Measurements from ENCODE around the gene SLC34A3.

The SLC34A3 gene

DNA sequence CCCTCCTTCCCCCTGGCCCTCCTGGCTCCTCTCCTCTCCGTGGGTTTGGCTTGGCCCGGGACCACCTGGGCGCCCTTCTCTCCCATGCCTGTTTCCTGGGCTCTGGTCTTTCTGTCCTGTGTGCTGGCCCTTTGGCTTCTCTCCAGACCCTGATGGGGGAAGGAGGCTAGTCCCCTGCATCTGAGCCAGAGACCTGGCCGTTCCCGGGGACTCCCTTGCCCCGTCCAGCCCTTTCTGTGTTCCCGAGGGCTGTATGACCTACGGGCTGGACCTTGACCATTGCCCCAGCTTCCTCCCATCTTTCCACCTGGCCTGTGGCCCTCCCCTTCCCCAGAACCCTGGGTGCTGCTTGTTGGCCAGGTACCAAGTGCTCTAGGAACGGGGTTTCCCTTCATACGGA, 32.8 kb downstream of the SLC34A3 start:
- DNase-seq: no peak

DNA sequence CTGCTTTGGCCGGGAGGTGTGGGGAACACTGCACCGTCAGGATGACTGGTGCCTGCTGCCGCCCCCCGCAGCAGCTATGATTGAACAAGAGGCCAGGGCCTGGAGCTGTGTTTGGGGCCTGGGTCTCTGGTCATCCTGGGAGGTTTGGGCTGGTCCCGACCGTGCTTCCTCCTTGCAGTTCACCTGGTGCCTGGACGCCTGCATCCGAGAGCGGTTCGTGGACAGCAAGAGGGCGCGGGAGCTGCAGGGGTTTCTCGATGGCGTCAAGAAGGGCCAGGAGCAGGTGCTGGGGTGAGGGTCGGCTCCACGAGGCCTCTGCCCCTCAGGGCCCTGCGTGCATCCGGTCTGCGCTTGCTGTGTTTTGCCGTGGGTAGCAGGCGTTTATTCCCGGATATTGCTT, 33.4 kb downstream of the SLC34A3 start:
- no peak for DNase-seq

GRCh38 chr9:137265496-137266161, 34.9 kb downstream of the SLC34A3 start:
- no peak for DNase-seq

- DNase-seq: no peak
Measured at GRCh38 chr9:137266162-137266527, 35.4 kb downstream of the SLC34A3 start.

DNA sequence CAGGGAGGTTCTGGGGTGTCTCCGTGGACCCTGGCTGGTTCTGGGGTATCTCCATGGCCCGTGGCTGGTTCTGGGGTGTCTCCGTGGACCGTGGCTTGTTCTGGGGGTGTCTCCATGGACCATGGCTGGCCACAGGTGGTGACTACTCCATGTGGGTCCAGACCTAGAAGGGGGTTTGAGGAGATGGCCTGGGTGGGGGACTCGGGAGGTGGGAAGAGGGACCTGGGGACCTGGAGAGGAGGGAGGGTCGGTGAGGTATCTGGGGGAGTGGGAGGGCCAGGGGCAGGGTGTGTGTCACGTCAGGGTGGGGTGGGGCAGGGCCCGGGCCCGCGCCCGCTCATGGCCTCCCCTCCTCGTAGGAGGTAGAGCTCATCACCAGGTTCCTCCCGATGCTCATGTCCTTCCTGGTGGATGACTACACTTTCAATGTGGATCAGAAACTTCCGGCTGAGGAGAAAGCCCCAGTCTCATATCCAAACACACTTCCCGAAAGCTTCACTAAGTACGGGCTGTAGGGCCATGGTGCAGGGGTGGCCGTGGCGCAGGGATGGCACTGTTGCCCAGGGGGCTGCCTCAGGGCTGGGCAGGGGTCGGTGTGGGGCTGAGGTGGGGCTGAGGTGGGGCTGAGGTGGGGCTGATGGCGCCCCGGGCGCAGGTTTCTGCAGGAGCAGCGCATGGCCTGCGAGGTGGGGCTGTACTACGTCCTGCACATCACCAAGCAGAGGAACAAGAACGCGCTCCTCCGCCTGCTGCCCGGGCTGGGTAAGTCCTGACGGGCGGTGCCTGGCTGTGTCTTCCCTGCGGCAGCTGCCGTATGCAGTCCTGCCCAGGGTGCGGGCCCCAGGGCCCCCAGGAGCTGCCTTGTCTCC, 36.1 kb downstream of the SLC34A3 start:
- DNase-seq: no peak

DNA sequence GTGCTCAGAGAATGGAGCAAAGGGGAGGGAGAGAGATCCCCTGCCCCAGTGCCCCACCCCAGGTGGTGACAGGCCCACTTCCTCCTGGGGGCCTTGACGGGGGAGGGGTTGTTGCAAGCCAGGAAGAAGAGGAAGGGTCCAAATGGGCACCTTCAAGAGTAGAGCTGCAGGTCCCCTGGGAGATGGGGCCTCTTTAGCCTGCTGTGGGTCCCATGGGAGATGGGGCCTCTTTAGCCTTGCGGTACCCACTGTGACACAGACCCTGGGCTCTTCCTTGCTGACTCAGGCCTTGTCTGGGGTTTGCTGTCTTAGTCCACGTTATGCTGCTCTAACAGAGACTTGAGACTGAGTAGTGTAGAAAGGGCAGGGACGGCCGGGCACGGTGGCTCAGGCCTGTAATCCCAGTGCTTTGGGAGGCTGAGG, 37.2 kb downstream of the SLC34A3 start:
- no peak for DNase-seq

GRCh38 chr9:137268538-137269201, 38.0 kb downstream of the SLC34A3 start:
- DNase-seq: no peak

DNA sequence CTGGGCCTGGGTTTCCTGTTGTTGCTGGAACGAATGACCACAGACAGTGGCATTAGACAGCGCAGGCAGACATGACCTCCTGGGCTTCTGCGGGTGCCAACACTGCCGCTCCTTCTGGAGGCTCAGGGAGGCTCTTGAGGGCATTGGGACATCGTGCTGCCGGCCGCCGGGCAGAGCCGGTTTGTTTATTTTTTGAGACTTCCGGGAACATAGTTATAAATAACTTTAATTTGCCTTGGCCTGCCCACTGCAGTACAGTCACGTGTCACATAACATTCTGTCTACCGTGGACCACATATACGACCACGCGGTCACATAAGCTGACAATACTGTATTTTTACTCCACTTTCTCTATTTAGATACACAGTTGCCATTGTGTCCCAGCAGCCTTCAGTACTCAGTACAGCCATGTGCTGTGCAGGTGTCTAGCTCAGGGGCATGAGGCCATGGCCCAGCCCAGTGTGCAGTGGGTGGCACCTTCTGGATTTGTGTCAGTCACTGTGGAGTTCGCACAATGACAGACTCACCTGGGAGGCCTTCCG, 38.6 kb downstream of the SLC34A3 start:
- DNase-seq: no peak

- peak; percentile 23 for DNase-seq
Measured at GRCh38 chr9:137270929-137271695, 40.4 kb downstream of the SLC34A3 start.

GRCh38 chr9:137271696-137272076, 41.0 kb downstream of the SLC34A3 start:
- no peak for DNase-seq

DNA sequence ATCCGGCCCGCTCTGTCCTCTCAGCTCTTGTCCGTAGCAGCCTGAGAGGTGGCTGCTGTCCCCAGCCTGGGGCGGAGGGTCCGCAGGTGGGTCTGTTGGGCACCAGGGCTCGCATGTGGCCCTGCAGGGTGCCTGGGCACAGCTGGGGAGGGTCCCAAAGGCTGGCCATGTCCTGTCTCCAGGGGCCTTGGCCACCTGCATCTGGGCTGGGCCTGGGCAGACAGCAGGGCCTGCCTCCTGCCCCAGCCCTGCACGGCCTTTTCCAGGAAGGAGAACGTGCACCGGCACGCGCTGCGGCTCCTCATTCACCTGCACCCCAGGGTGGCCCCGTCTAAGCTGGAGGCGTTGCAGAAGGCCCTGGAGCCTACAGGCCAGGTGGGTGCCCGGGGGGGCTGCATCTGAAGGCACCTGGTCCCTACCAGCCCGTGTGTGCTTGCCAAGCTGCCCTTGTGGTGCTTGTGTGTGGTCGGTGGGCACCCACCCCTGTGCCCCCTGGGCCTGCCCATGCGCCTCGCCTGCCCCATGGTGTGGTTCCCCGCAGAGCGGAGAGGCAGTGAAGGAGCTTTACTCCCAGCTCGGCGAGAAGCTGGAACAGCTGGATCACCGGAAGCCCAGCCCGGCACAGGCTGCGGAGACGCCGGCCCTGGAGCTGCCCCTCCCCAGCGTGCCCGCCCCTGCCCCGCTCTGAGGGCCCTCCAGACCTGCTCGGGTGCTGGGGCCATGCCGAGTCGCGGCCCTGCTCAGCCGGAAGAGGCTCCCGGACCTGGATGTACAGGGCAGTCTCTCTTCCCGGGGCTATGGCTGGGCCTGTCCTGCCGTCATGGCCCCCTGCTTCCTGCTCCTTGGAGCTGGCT, 41.8 kb downstream of the SLC34A3 start:
- no peak for DNase-seq

DNA sequence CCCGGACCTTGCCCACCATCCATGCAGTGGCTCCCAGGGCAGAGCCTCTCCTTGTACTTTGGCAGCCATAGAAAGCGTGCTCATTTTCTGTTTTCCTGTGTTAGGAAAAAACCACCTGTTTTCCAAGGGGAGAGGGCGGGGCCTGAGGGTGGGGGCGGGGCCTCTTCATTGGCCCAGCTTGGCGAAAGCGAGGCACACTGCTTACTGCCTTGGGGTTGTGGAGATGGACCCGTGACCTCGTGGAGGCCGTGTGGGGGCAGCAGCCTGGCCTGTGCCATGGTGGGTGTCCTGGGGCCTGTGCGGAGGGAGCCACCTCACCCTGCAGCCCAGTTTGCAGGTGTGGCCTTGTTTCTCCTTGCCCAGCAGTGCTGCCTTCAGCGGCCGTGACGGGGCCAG, 42.4 kb downstream of the SLC34A3 start:
- no peak for DNase-seq

DNA sequence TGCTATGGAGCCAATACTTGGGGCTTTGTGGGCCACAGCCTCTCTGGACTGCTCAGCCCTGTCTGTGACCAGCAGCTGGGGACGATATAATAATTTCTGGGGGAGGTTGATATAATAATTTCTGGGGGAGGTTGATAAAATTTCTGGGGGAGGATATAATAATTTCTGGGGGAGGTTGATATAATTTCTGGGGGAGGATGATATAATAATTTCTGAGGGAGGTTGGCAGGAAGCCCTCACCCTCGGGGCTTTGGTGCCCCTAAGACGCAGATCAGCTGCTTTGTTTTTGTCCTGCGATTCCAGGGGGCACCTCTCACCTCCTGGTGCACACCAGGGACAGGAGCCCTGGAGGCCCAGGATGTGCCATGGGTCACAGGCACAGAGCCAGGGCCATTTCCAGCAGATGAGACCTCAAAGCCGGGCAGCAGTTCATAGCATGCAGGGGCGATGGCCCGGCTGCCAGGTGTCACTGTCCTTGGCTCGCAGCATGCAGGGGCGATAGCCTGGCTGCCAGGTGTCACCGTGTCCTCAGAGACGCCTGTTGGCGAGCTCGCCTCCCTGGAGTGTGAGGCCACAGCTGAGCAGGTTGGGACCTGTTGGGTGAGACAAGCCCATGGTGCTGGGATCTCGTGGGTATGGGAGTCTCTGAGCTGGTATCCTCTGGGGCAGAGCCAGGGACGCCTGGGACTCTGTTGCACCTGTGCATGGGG, 43.1 kb downstream of the SLC34A3 start:
- no peak for DNase-seq

- no peak for DNase-seq
Measured at GRCh38 chr9:137275203-137275587, 44.5 kb downstream of the SLC34A3 start.

DNA sequence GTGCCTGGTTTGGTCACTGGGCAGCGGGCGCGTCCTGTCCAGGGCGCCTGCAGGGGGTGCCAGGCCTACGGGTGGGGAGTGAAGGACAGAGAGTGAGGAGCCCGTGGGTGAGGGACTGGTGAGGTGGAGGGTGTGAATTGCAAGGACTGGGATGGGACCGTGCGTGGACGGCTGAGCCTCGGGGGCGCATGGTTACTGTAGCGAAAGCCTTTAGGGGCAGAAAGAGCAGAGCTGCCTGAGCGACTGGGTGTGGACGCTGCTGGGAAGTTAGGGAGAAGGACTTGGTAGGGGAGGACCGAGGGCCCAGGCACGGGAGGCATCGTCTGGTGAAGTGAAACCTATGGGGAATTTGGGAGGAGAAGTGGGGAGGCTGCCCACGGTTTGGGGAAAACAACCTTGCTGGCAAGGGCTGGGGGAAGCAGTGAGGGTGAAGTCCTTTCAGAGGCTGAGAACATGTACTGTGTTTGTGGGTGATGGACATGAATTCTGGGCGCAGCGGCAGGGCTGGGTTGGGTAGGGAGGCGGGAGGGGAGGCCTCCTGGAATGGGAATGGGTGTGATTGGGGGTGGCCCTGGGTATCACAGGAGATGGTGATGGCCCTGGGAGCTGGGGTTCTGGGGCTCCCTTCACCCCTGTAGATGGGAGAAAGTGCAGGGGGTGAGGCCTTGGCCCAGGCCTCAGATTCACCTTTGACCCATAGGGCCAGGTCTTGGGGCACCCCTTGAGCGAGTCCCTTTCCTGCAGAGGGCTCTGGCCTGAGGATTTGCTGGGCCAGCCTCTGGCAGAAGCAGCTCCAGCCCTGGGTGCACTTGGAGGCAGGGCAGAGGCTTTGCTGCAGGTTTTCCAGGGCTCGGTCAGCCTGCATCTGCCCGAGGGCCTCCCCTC, 45.1 kb downstream of the SLC34A3 start:
- no peak for DNase-seq

DNA sequence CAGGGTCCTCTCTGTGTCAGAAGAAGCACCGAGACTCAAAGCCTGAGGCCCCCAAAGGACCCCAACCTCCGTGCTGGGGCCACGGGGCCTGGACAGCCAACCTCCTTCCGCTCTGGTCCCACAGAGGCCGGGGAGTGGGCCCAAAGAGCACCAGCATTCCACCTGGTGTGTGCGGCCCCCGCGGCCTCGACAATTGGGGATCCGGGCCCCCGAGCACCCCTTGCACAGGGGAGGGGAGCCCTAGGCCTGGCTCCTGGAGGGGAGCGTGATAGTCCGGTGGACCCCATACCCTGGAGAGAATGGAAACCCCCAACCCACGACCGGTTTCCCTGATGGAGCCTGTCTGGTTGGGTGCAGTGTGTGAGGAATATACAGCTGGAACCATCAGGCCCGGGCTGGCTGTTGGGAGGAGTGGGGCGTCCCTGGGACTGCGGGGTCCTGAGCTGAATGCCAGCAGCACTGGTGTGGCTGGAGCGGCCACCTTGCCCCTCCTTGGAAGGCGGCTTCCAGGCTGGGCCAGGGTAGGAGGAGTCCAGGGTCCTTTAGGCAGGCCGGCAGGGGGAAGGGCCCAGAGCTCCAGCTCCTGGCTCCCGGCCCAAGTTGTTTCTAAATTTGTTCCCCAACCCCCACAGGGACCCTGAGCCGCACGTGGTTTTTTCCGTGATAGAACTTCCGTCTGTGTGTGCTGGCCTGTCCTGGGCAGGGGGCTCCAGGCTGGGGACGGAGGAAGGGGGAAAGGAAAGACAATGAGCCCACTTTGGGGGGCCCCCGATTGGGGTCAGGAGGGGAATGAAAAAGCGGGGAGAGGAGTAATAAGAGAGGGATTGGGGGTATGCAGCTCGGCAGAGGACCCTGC, 46.0 kb downstream of the SLC34A3 start:
- no peak for DNase-seq

DNA sequence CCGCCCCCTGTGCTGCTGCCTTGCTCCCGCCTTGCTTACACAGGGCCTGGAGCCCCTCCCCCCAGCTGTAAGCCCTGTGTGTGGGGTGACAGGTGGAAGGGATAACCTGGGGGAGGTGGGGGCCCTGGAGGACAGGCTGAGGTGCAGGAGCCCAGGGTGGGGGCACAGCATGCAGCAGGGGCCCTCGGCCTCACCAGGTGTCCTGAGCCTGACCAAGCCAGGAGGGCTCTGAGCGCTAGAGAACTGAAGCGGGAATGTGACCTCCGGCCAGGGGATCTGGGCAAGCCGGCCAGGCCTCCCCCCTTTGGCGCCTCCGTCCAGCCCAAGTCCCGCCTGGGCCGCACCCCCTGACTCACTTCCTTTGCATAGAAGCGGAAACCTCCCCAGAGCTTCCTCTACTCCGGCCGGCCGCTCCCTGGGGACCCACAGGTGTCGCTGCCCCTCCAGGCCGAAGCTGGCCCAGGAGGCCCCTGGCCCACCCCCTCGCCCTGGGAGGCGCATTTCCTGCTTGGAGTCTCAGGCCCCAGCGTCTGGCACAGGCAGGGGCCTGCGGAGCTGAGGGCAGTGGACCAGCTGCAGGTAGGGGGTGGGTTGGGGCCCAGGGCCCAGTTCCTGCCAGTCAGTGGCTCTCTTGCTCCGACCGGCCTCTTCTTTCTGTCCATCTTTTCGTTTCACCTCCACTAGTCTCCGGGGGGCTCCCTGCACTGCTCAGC, 46.8 kb downstream of the SLC34A3 start, which contains the start of gene TOR4A:
TOR4A (plus strand) TSS at position 398 of the 713 bp plus-strand sequence. CDS start 964 bp downstream, outside the sequence.
- peak; percentile 35 for DNase-seq

DNA sequence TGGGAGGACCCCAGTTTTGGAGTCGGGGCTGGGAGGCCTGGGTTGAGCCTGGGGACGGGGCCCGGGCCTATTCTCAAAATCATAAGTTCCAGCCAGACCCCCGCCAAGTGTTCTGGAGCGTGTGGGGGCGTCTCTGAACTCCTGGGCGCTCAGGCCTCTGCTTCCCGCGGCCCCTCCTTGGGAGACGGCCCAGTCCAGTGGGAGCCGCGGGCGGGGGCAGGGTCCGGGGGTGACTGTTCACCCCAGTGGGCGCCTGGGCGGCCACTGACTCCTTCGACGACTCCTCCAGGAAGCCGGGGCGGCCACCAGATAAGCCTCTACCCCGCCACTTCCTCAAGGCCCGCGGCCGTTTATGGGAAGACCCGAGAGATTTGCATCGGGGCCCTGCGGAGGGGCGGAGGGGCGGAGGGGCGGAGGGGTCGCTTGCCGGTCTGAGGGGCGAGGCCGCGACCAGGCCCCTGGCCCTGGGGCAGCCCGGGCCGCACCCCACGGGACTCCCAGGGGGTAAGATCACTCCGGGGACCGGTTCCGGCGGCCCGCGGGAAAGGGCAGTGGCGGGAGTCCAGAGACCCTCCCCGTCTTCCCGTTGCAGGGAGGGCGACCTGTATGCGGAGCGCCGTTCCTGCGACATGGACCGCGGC, 47.5 kb downstream of the SLC34A3 start:
- DNase-seq: no peak

Measured in CD4-positive, alpha-beta T cell treated with Interleukin-21 for 1 hour (primary cell).